H1 (cell line): Measurements from ENCODE around the gene KLHDC7B. TPM values are rescaled to one million over a fixed set of nuclear protein-coding genes. Genes with fewer than 3 reads are reported as not detected.

Experiments
- ASH2L ChIP-seq: fragments of 200-600, 300-600 bp; sonication (generic); IDR thresholded peaks from one replicate; pipeline ENCODE4 v1.7.1; 2017; ENCODE audit warnings: low read length
- MAFK ChIP-seq: IDR thresholded peaks from 2 replicates; pipeline ENCODE4 v1.6.1; 2012; ENCODE audit warnings: low read depth, mild to moderate bottlenecking, improper control_type of control experiment, low read length
- MAX ChIP-seq: IDR thresholded peaks from 2 replicates; pipeline ENCODE4 v1.6.1; 2012; ENCODE audit warnings: inconsistent platforms
- polyA plus RNA-seq, 7 experiments: library from polyadenylated mRNA; depleted of rRNA in 3 of 7; stranded (reverse) in 5 of 7; unstranded in 2 of 7; fragments of >200 nt in 5 of 7; fragments of 200-250 nt in 2 of 7; gene quantifications; 1 replicate in 5 of 7; 2 replicates in 1 of 7; 4 replicates in 1 of 7; pipeline versions ENCODE4 v1.2.1 to v1.2.3, GENCODE V29; 2011 to 2013; ENCODE audit warnings: missing spikeins in 2 of 7, mixed read lengths in 2 of 7
- total RNA-seq: library from RNA; stranded (reverse); fragmentation: NEBNext Ultra II Directional; extraction: Animal tissue kit (Norgen Biotek cat#: 25700); gene quantifications from 2 replicates; pipeline ENCODE4 v1.2.1, GENCODE V29; 2021
- TF ChIP-seq, protein P1 (sequence below): IDR thresholded peaks from 2 replicates; pipeline ENCODE4 v1.6.1; 2012; ENCODE audit warnings: low read length, inconsistent platforms

KLHDC7B gene
- total and polyA plus RNA-seq, 2 of the 8 experiments (the other 6 are each of a cell fraction or from before 2014, with no cell fraction given): not detected

DNA sequence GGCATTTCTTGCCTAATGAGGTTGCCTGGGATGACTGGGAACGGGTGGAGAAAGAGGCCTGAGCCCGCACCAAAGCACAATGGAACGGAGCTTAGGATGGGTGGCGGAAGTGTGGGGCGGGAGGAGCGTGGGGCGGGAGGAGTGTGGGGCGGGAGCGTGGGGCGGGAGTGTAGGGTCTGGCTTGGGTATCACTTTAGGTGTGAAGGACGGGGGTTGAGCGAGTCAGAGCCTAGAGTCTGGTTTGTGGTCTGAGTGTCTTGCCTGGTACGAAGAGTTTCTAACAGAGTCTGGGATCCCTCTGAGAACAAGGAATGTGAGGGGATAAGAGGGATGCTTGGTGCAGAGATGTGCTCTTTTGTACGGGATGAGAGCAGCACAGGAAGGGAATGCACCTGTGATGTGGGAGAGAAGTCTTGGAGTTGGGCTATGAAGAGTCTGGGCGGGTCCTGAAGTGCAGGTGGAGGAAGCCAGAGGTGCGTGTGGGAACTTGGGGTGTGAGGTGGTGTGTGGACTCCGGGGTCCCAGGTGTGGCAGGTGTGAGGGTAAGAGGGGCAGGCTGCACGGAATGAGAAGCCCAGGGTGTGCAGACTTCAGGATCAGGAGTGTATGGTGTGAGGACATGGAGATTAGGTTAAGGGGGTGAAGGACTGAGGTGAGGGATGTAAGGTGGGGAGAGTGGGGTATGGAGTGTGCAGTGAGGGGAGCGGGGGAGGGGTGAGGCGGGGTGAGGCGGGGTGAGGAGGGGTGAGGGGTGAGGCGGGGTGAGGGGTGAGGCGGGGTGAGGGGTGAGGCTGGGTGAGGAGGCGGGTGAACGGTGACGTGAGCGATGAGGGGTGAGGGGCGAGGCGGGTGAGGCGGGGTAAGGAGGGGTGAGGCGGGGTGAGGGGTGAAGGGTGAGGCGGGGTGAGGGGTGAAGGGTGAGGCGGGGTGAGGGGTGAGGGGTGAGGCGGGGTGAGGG is 16.0 kb downstream of the KLHDC7B start (continued):
- TF ChIP-seq MAX: no peak
- TF ChIP-seq MAFK: no peak
- TF ChIP-seq, protein P1, sequence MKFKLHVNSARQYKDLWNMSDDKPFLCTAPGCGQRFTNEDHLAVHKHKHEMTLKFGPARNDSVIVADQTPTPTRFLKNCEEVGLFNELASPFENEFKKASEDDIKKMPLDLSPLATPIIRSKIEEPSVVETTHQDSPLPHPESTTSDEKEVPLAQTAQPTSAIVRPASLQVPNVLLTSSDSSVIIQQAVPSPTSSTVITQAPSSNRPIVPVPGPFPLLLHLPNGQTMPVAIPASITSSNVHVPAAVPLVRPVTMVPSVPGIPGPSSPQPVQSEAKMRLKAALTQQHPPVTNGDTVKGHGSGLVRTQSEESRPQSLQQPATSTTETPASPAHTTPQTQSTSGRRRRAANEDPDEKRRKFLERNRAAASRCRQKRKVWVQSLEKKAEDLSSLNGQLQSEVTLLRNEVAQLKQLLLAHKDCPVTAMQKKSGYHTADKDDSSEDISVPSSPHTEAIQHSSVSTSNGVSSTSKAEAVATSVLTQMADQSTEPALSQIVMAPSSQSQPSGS: no peak
- no peak for TF ChIP-seq ASH2L
